Renal pelvis (tissue), 12 donors: ENCODE measurements around the gene CCDC71L. TPM values are rescaled to one million over a fixed set of nuclear protein-coding genes. Genes with fewer than 3 reads are reported as not detected.
"Not testable (repeated sequence)": the region's sequence is repeated elsewhere in the genome, so short reads cannot be mapped to it uniquely, and the experiment has no call there.

ENCODE experiments used
- DNase-seq: peaks from one replicate; pipeline ENCODE4 v3.0.0-alpha.2; 2013
- long read RNA-seq, 16 experiments: transcript quantifications; one replicate each; lab custom pipeline, GENCODE V29; 2026
- polyA plus RNA-seq, 3 donors: library from polyadenylated mRNA; unstranded; fragments of 120-200 nt; gene quantifications; one replicate each; pipeline ENCODE4 v1.2.1, GENCODE V29; 2013; ENCODE audit not compliant: insufficient read length in 3 of 3

Gene CCDC71L
- 1 to 10 TPM; 7.5 to 8.7 (median 8.6) TPM for polyA plus RNA-seq
- long read RNA-seq, donor 1, full-length matches to known transcripts: 11 of 11 reads
- long read RNA-seq, donor 1, partial matches to known transcripts: 0 of 11 reads
- long read RNA-seq, donor 1, other reads (novel, unspliced or antisense): 0 of 11 reads
- long read RNA-seq, donor 2, full-length matches to known transcripts: 12 of 12 reads
- long read RNA-seq, donor 2, partial matches to known transcripts: 0 of 12 reads
- long read RNA-seq, donor 2, other reads (novel, unspliced or antisense): 0 of 12 reads
- long read RNA-seq, donor 3, full-length matches to known transcripts: 10 of 10 reads
- long read RNA-seq, donor 3, partial matches to known transcripts: 0 of 10 reads
- long read RNA-seq, donor 3, other reads (novel, unspliced or antisense): 0 of 10 reads
- long read RNA-seq, donor 4, full-length matches to known transcripts: 12 of 12 reads
- long read RNA-seq, donor 4, partial matches to known transcripts: 0 of 12 reads
- long read RNA-seq, donor 4, other reads (novel, unspliced or antisense): 0 of 12 reads
- long read RNA-seq, donor 5, full-length matches to known transcripts: 7 of 7 reads
- long read RNA-seq, donor 5, partial matches to known transcripts: 0 of 7 reads
- long read RNA-seq, donor 5, other reads (novel, unspliced or antisense): 0 of 7 reads
- long read RNA-seq, donor 6, full-length matches to known transcripts: 9 of 9 reads
- long read RNA-seq, donor 6, partial matches to known transcripts: 0 of 9 reads
- long read RNA-seq, donor 6, other reads (novel, unspliced or antisense): 0 of 9 reads
- long read RNA-seq, donor 7, full-length matches to known transcripts: 14 of 14 reads
- long read RNA-seq, donor 7, partial matches to known transcripts: 0 of 14 reads
- long read RNA-seq, donor 7, other reads (novel, unspliced or antisense): 0 of 14 reads
- long read RNA-seq, donor 8, full-length matches to known transcripts: 3 of 3 reads
- long read RNA-seq, donor 8, partial matches to known transcripts: 0 of 3 reads
- long read RNA-seq, donor 8, other reads (novel, unspliced or antisense): 0 of 3 reads
- long read RNA-seq, donor 9, full-length matches to known transcripts: 12 of 12 reads
- long read RNA-seq, donor 9, partial matches to known transcripts: 0 of 12 reads
- long read RNA-seq, donor 9, other reads (novel, unspliced or antisense): 0 of 12 reads
- long read RNA-seq, donor 10, full-length matches to known transcripts: 9 of 9 reads
- long read RNA-seq, donor 10, partial matches to known transcripts: 0 of 9 reads
- long read RNA-seq, donor 10, other reads (novel, unspliced or antisense): 0 of 9 reads
- long read RNA-seq, donor 11, full-length matches to known transcripts: 11 of 11 reads
- long read RNA-seq, donor 11, partial matches to known transcripts: 0 of 11 reads
- long read RNA-seq, donor 11, other reads (novel, unspliced or antisense): 0 of 11 reads
- long read RNA-seq, donor 12, full-length matches to known transcripts: 10 of 10 reads
- long read RNA-seq, donor 12, partial matches to known transcripts: 0 of 10 reads
- long read RNA-seq, donor 12, other reads (novel, unspliced or antisense): 0 of 10 reads
- long read RNA-seq, donor 13, full-length matches to known transcripts: 4 of 4 reads
- long read RNA-seq, donor 13, partial matches to known transcripts: 0 of 4 reads
- long read RNA-seq, donor 13, other reads (novel, unspliced or antisense): 0 of 4 reads
- long read RNA-seq, donor 14, full-length matches to known transcripts: 21 of 21 reads
- long read RNA-seq, donor 14, partial matches to known transcripts: 0 of 21 reads
- long read RNA-seq, donor 14, other reads (novel, unspliced or antisense): 0 of 21 reads
- long read RNA-seq, donor 15, full-length matches to known transcripts: 16 of 16 reads
- long read RNA-seq, donor 15, partial matches to known transcripts: 0 of 16 reads
- long read RNA-seq, donor 15, other reads (novel, unspliced or antisense): 0 of 16 reads
- long read RNA-seq, donor 16, full-length matches to known transcripts: 9 of 9 reads
- long read RNA-seq, donor 16, partial matches to known transcripts: 0 of 9 reads
- long read RNA-seq, donor 16, other reads (novel, unspliced or antisense): 0 of 9 reads

GRCh38 chr7:106660862-106661720 is at the start of gene CCDC71L:
Gene CCDC71L (minus strand): TSS chr7:106661158. CDS start chr7:106660896, 262 bp downstream.
- peak; percentile 93 for DNase-seq

- DNase-seq: not testable (repeated sequence)
Measured at GRCh38 chr7:106709604-106710003, 48.6 kb upstream of the CCDC71L start.

GRCh38 chr7:106704000-106704840 is 43.3 kb upstream of the CCDC71L start:
- DNase-seq: no peak

GRCh38 chr7:106693677-106694353 is 32.9 kb upstream of the CCDC71L start:
- no peak for DNase-seq

- no peak for DNase-seq
Measured at GRCh38 chr7:106692450-106693051, 31.6 kb upstream of the CCDC71L start.

- DNase-seq: not testable (repeated sequence)
Measured at GRCh38 chr7:106688161-106688560, 27.2 kb upstream of the CCDC71L start.

- DNase-seq: no peak
Measured at GRCh38 chr7:106683941-106684340, 23.0 kb upstream of the CCDC71L start.

- no peak for DNase-seq
Measured at GRCh38 chr7:106681815-106682495, 21.0 kb upstream of the CCDC71L start.

GRCh38 chr7:106679153-106679931 is 18.4 kb upstream of the CCDC71L start:
- no peak for DNase-seq

GRCh38 chr7:106678795-106679152 is 17.8 kb upstream of the CCDC71L start:
- no peak for DNase-seq

GRCh38 chr7:106676506-106676905 is 15.5 kb upstream of the CCDC71L start:
- not testable (repeated sequence) for DNase-seq

GRCh38 chr7:106673688-106674087 is 12.7 kb upstream of the CCDC71L start:
- DNase-seq: not testable (repeated sequence)

- not testable (repeated sequence) for DNase-seq
Measured at GRCh38 chr7:106671930-106672329, 11.0 kb upstream of the CCDC71L start.

- no peak for DNase-seq
Measured at GRCh38 chr7:106671160-106671559, 10.2 kb upstream of the CCDC71L start.

- no peak for DNase-seq
Measured at GRCh38 chr7:106668861-106669524, 8.0 kb upstream of the CCDC71L start.
